Natural killer cell (primary cell): ENCODE results near the gene SLC25A21. TPM values are rescaled to one million over a fixed set of nuclear protein-coding genes. Genes with fewer than 3 reads are reported as not detected.

Source experiments
- ATAC-seq, 3 donors: fragments of 150-1000 bp in 2 of 3; fragments of 200-7000 bp in 1 of 3; cut with Tn5 transposase; 1 replicate in 1 of 3; 2 replicates in 2 of 3; pipeline ENCODE4 v1.10.0; 2021; ENCODE audit warnings: mild to moderate bottlenecking in 2 of 3, moderate library complexity in 2 of 3
- DNase-seq, 2 donors: peaks; one replicate each; pipeline versions ENCODE4 v3.0.0 to v3.0.0-alpha.2; 2013 to 2021; ENCODE audit warnings: mixed read lengths in 1 of 2
- H3K27ac ChIP-seq: one replicate; pipeline ENCODE4 v1.5.1; 2013; ENCODE audit warnings: mild to moderate bottlenecking, low read length
- H3K27me3 ChIP-seq: one replicate; pipeline ENCODE4 v1.6.1; 2013; ENCODE audit warnings: low read length; ENCODE audit not compliant: control insufficient read depth, insufficient read depth
- H3K36me3 ChIP-seq: one replicate; pipeline ENCODE4 v1.6.1; 2013; ENCODE audit warnings: low read length; ENCODE audit not compliant: control insufficient read depth, insufficient read depth
- H3K4me1 ChIP-seq: one replicate; pipeline ENCODE4 v1.6.1; 2013; ENCODE audit warnings: low read length; ENCODE audit not compliant: control insufficient read depth, insufficient read depth
- H3K4me3 ChIP-seq: one replicate; pipeline ENCODE4 v1.5.1; 2013; ENCODE audit warnings: low read length
- H3K9me3 ChIP-seq: one replicate; pipeline ENCODE4 v1.6.1; 2013; ENCODE audit warnings: low read length; ENCODE audit not compliant: control insufficient read depth, insufficient read depth
- H3K27ac Mint-ChIP-seq, 2 donors: one replicate each; pipeline ENCODE4 v1.8.0; 2022; ENCODE audit warnings: mild to moderate bottlenecking in 2 of 2, mixed read lengths in 2 of 2, moderate library complexity in 1 of 2
- H3K27me3 Mint-ChIP-seq, 2 donors: one replicate each; pipeline ENCODE4 v1.8.0; 2022; ENCODE audit warnings: low read depth in 2 of 2, mixed read lengths in 2 of 2
- H3K36me3 Mint-ChIP-seq: one replicate; pipeline ENCODE4 v1.8.0; 2022; ENCODE audit warnings: mixed read lengths
- H3K4me1 Mint-ChIP-seq, 2 donors: one replicate each; pipeline ENCODE4 v1.8.0; 2022; ENCODE audit warnings: mixed read lengths in 2 of 2
- H3K4me3 Mint-ChIP-seq: one replicate; pipeline ENCODE4 v1.8.0; 2022; ENCODE audit warnings: mild to moderate bottlenecking, moderate library complexity, mixed read lengths
- H3K9me3 Mint-ChIP-seq, 2 donors: one replicate each; pipeline ENCODE4 v1.8.0; 2022; ENCODE audit warnings: mixed read lengths in 2 of 2
- WGBS: methylation state at CpG from one replicate; pipeline ENCODE4 v1.1.7; 2013; ENCODE audit warnings: missing lambda C conversion rate; ENCODE audit not compliant: insufficient coverage; 5-methylcytosine and 5-hydroxymethylcytosine counted together
- intact Hi-C: fragments of 100-400 bp; cut with micrococcal nuclease; formaldehyde crosslinking; loops from one replicate; pipeline ENCODE4 v1.14.2; 2022
- total RNA-seq, 4 donors: library from RNA; stranded (reverse); fragments of 120-200 nt in 1 of 4; gene quantifications; one replicate each; pipeline versions ENCODE4 v1.2.3 to v1.2.4, GENCODE V29; 2013 to 2022
- TF ChIP-seq, protein P1 (sequence below): fragments of 200-600 bp; IDR thresholded peaks from one replicate; pipeline ENCODE4 v1.8.0; 2022; ENCODE audit warnings: antibody characterized with exemption

Gene SLC25A21
- total RNA-seq, 3 donors from 2014 or later (not counting 1 experiment from before 2014, with no cell fraction given) = not detected

GRCh38 chr14:36726128-36726527 is 446.3 kb downstream of the SLC25A21 start:
- no peaks in the 10 kb centered on the region for H3K36me3 ChIP-seq
- H3K27ac ChIP-seq = no peak overlapping the region
- H3K36me3 Mint-ChIP-seq = no peaks in the 10 kb centered on the region
- H3K27ac Mint-ChIP-seq = no peak overlapping the region
- no peaks in the 10 kb centered on the region for H3K4me1 Mint-ChIP-seq
- intact Hi-C loops = no loop called here
- TF ChIP-seq, protein P1, sequence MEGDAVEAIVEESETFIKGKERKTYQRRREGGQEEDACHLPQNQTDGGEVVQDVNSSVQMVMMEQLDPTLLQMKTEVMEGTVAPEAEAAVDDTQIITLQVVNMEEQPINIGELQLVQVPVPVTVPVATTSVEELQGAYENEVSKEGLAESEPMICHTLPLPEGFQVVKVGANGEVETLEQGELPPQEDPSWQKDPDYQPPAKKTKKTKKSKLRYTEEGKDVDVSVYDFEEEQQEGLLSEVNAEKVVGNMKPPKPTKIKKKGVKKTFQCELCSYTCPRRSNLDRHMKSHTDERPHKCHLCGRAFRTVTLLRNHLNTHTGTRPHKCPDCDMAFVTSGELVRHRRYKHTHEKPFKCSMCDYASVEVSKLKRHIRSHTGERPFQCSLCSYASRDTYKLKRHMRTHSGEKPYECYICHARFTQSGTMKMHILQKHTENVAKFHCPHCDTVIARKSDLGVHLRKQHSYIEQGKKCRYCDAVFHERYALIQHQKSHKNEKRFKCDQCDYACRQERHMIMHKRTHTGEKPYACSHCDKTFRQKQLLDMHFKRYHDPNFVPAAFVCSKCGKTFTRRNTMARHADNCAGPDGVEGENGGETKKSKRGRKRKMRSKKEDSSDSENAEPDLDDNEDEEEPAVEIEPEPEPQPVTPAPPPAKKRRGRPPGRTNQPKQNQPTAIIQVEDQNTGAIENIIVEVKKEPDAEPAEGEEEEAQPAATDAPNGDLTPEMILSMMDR = no peak
- WGBS = 90% methylated on average over 3 of the region's 3 CpGs
- H3K4me1 ChIP-seq = no peaks in the 10 kb centered on the region
- H3K4me3 ChIP-seq = no peak overlapping the region
- no peak overlapping the region for H3K4me3 Mint-ChIP-seq
- no peaks in the 10 kb centered on the region for H3K27me3 Mint-ChIP-seq
- no peaks in the 10 kb centered on the region for H3K27me3 ChIP-seq
- ATAC-seq = no peak
- H3K9me3 ChIP-seq = no peaks in the 10 kb centered on the region
- H3K9me3 Mint-ChIP-seq = peaks cover 5 to 7% of the 10 kb centered on the region in 2 donors
- no peak for DNase-seq

- H3K4me1 Mint-ChIP-seq = no peaks in the 10 kb centered on the region
- H3K27me3 Mint-ChIP-seq = no peaks in the 10 kb centered on the region
- Histone ChIP-seq H3K27ac (no peak overlapping the region), H3K4me1 (no peaks in the 10 kb centered on the region), H3K27me3 (no peaks in the 10 kb centered on the region), H3K36me3 (no peaks in the 10 kb centered on the region), H3K9me3 (no peaks in the 10 kb centered on the region), H3K4me3 (no peak overlapping the region)
- no peak for DNase-seq
- intact Hi-C loops = no loop called here
- TF ChIP-seq, protein P1 = no peak
- H3K4me3 Mint-ChIP-seq = no peak overlapping the region
- H3K27ac Mint-ChIP-seq = no peak overlapping the region
- H3K36me3 Mint-ChIP-seq = no peaks in the 10 kb centered on the region
- peaks cover 5 to 7% of the 10 kb centered on the region in 2 donors for H3K9me3 Mint-ChIP-seq
- no peak for ATAC-seq
Measured at GRCh38 chr14:36724162-36724561, 448.2 kb downstream of the SLC25A21 start.

DNA sequence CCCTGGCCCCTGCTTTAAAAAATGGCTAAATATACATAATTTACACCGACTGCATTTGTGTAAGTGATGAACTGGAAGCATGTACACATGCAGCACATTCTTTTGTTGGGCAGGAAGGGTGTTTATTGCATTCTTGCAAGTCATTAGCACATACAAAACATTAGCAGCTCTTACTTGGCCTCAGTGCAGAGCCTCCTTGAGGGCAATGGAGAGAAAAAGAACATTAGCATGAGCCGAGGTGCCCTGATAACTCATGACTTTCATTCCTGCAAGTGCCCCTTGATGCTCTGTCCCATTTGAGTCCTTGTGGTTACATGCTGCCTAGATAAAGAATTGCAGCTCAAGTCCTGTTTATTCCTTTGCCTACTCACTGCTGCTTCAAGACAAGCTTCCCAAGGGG is 448.9 kb downstream of the SLC25A21 start:
- intact Hi-C loops = no loop called here
- no peak overlapping the region for H3K4me3 ChIP-seq
- ATAC-seq (no peak), DNase-seq (no peak)
- TF ChIP-seq, protein P1 = no peak
- no peaks in the 10 kb centered on the region for H3K4me1 ChIP-seq
- 42% methylated on average over 1 of the region's 2 CpGs for WGBS
- H3K9me3 ChIP-seq = no peaks in the 10 kb centered on the region
- Mint-ChIP-seq H3K4me1 (no peaks in the 10 kb centered on the region), H3K4me3 (no peak overlapping the region), H3K27me3 (no peaks in the 10 kb centered on the region), H3K36me3 (no peaks in the 10 kb centered on the region), H3K27ac (no peak overlapping the region), H3K9me3 (peaks cover 5 to 7% of the 10 kb centered on the region in 2 donors)
- H3K36me3 ChIP-seq = no peaks in the 10 kb centered on the region
- H3K27ac ChIP-seq = no peak overlapping the region
- H3K27me3 ChIP-seq = no peaks in the 10 kb centered on the region

DNA sequence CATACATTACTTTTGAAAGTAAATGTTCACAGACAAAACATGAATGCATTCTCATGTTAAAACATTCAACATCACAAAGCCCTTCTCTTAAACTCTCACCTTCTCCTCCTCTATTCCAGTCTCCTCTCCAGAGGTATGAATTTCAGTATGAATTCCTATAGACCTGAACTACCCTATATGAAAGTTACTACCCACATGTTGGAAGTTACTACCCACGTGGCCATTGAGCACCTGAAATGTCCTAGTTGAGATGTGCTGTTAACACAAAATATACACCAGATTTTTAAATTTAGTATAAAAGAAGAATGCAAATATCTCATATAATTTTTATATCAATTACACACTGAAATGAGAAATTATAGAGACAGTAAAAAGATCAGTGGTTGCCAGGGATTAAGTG is 450.5 kb downstream of the SLC25A21 start:
- no peak overlapping the region for H3K4me3 Mint-ChIP-seq

More for the DNA sequence above, 450.5 kb downstream of the SLC25A21 start:
- no peak for DNase-seq
- WGBS = no CpG with 5 or more reads among the region's 1 CpG
- no peaks in the 10 kb centered on the region for H3K27me3 Mint-ChIP-seq
- no peak for ATAC-seq
- H3K4me1 ChIP-seq = no peaks in the 10 kb centered on the region
- H3K4me1 Mint-ChIP-seq = no peaks in the 10 kb centered on the region
- H3K27ac Mint-ChIP-seq = no peak overlapping the region
- H3K36me3 ChIP-seq = no peaks in the 10 kb centered on the region
- H3K27ac ChIP-seq = no peak overlapping the region
- TF ChIP-seq, protein P1 = no peak
- H3K4me3 ChIP-seq = no peak overlapping the region
- intact Hi-C loops = no loop called here
- no peaks in the 10 kb centered on the region for H3K27me3 ChIP-seq
- no peaks in the 10 kb centered on the region for H3K36me3 Mint-ChIP-seq
- peaks cover 5 to 6% of the 10 kb centered on the region in 2 donors for H3K9me3 Mint-ChIP-seq
- no peaks in the 10 kb centered on the region for H3K9me3 ChIP-seq
